GM06990 (cell line): Measurements from ENCODE around the gene TEX2.

Experiments
- DNase-seq: peaks from one replicate; pipeline ENCODE4 v3.0.0-alpha.2; 2011; ENCODE audit not compliant: insufficient read length; ENCODE audit errors: extremely low read depth
- H3K27me3 ChIP-seq: replicated peaks from 2 replicates; pipeline ENCODE4 v1.6.0; 2011; ENCODE audit warnings: low read length; ENCODE audit not compliant: control insufficient read depth, insufficient read depth
- H3K36me3 ChIP-seq: 2 replicates; pipeline ENCODE4 v1.5.1; 2011; ENCODE audit warnings: low read length; ENCODE audit not compliant: control insufficient read depth, insufficient read depth
- H3K4me3 ChIP-seq: replicated peaks from 2 replicates; pipeline ENCODE4 v1.5.1; 2011; ENCODE audit warnings: low read depth, mild to moderate bottlenecking, control low read depth, low read length
- CTCF ChIP-seq: IDR thresholded peaks from 2 replicates; pipeline ENCODE4 v1.5.1; 2011; ENCODE audit warnings: low read length, control low read depth, mild to moderate bottlenecking, inconsistent platforms; ENCODE audit not compliant: insufficient read depth, poor library complexity, severe bottlenecking

TEX2 gene

DNA sequence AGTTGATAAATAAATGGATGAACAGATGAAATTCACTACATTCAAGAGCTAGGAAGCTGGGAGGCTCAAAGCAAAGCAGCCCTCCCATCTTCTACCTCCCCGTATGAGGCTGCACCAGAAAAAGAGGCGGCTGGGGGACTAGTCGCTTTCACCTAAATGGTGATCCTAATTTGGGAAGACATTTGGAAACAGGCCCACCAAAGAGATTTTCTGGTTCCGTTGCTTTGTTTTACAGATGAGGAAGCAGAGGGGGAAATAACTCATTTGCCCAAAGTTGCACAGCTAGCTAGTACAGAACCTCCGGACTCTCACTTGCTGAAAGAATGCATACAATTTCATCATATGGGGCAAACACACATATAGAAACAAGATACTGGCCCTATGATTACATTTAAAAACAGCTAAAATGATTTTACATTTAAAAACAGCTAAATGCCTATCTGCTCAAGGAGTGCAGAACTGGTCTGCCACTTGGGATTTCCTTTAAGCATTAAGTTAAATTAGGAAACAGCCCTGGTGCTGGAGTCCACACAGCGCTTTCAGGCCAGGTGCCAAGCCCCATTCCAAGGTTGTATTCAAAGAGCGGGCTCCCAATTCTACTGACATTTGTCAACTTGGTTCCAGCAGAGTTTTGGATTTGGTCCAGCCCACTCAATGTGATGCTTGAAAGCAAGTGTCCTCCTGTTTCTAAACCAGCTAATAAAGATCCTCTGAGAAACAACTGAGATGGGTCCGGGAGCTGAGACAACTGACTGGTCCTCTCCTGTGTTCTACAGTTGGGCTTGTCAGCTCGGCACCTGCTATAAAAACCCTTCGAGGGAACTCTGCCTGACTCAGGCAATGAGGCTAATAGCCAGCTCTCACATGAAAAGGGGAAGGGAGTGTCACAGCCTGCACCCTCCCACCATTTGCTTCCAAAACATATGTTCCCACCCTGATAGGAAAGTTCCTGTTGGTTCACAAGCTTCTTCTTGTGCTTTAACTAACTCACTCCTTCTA is 144.8 kb downstream of the TEX2 start:
- Histone ChIP-seq H3K27me3 (no peaks in the 10 kb centered on the region), H3K4me3 (no peak overlapping the region), H3K36me3 (no peaks in the 10 kb centered on the region)
- DNase-seq, result no peak
- TF ChIP-seq CTCF, result no peak

GRCh38 chr17:64115822-64116534 is 147.1 kb downstream of the TEX2 start:
- DNase-seq, result no peak

GRCh38 chr17:64115043-64115698 is 147.9 kb downstream of the TEX2 start:
- DNase-seq, result no peak
- no peak overlapping the region for H3K4me3 ChIP-seq
- no peaks in the 10 kb centered on the region for H3K27me3 ChIP-seq
- H3K36me3 ChIP-seq, result no peaks in the 10 kb centered on the region
- TF ChIP-seq CTCF, result no peak

More at GRCh38 chr17:64115822-64116534, 147.1 kb downstream of the TEX2 start:
- no peak for TF ChIP-seq CTCF
- H3K27me3 ChIP-seq, result no peaks in the 10 kb centered on the region
- no peaks in the 10 kb centered on the region for H3K36me3 ChIP-seq
- no peak overlapping the region for H3K4me3 ChIP-seq

DNA sequence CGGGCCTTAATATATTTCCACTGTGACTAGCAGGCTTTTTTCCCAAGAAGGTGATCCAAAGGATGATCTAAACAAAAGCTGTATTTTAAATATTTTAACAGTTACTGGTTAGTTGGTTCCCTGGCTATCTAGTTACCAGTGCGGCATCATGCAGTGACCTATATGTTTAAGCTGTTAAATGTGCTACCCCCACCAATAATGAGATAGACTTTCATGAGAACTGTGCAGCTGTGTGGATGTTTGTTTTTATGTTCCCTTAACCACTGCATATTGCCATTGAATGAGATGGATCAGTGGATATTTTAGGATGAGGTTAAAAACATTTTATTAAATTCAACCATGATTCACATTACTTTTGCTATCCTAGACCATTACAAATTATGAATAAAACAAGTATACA is 150.1 kb downstream of the TEX2 start:
- no peak for TF ChIP-seq CTCF

GRCh38 chr17:64111831-64112230 is 151.2 kb downstream of the TEX2 start:
- Histone ChIP-seq H3K36me3 (no peaks in the 10 kb centered on the region), H3K4me3 (no peak overlapping the region), H3K27me3 (no peaks in the 10 kb centered on the region)
- no peak for DNase-seq
- no peak for TF ChIP-seq CTCF

More for the DNA sequence above, 150.1 kb downstream of the TEX2 start:
- Histone ChIP-seq H3K36me3 (no peaks in the 10 kb centered on the region), H3K4me3 (no peak overlapping the region), H3K27me3 (no peaks in the 10 kb centered on the region)
- no peak for DNase-seq
